HG03354 (cell line): ENCODE data around the gene AMPD3.

Experiments
- ATAC-seq: cut with Tn5 transposase; IDR thresholded peaks from one replicate; pipeline ENCODE4 v1.9.1; 2021; ENCODE audit warnings: mild to moderate bottlenecking; ENCODE audit not compliant: unreplicated experiment, poor library complexity, severe bottlenecking

Gene AMPD3

GRCh38 chr11:10551845-10552352 is 96.8 kb downstream of the AMPD3 start:
- no peak for ATAC-seq

GRCh38 chr11:10556590-10556989 is 101.5 kb downstream of the AMPD3 start:
- no peak for ATAC-seq
